Gastroesophageal sphincter (tissue), 4 donors: ENCODE results near the gene AMOTL1. TPM values are rescaled to one million over a fixed set of nuclear protein-coding genes. Genes with fewer than 3 reads are reported as not detected.

Experiments
- ATAC-seq: fragments of 150-250 bp; one replicate; pipeline ENCODE4 v1.9.1; 2016; ENCODE audit warnings: mild to moderate bottlenecking, moderate library complexity
- H3K27ac ChIP-seq, 4 donors: fragments of 200-600 bp; sonication (generic) in 3 of 4; 1 replicate in 3 of 4; 2 replicates in 1 of 4; pipeline ENCODE4 v1.5.1; 2016 to 2019
- H3K27me3 ChIP-seq: fragments of 200-600 bp; sonication (generic); one replicate; pipeline ENCODE4 v1.5.1; 2019
- H3K36me3 ChIP-seq, 2 donors: fragments of 200-600 bp; sonication (generic); one replicate each; pipeline ENCODE4 v1.5.1; 2019; ENCODE audit warnings: control low read depth in 1 of 2
- H3K4me1 ChIP-seq, 3 donors: fragments of 200-600 bp; sonication (generic); 1 replicate in 2 of 3; 2 replicates in 1 of 3; pipeline ENCODE4 v1.5.1; 2016 to 2019; ENCODE audit warnings: control low read depth in 2 of 3
- H3K4me3 ChIP-seq, 2 donors: fragments of 200-600 bp; sonication (generic); one replicate each; pipeline ENCODE4 v1.5.1; 2019; ENCODE audit warnings: mild to moderate bottlenecking in 1 of 2, moderate library complexity in 1 of 2
- H3K9me3 ChIP-seq, 3 donors: fragments of 200-600 bp; sonication (generic); one replicate each; pipeline ENCODE4 v1.5.1; 2017 to 2019; ENCODE audit warnings: control low read depth in 2 of 3
- EP300 ChIP-seq: sonication (generic); formaldehyde crosslinking; IDR thresholded peaks from one replicate; pipeline ENCODE4 v1.6.1; 2017; ENCODE audit warnings: antibody characterized with exemption, mild to moderate bottlenecking
- POLR2A ChIP-seq, 2 donors: fragments of 450-650 bp; IDR thresholded peaks; one replicate each; pipeline ENCODE4 v1.6.1; 2017; ENCODE audit warnings: antibody characterized with exemption in 2 of 2, mild to moderate bottlenecking in 2 of 2, moderate library complexity in 1 of 2
- POLR2AphosphoS5 ChIP-seq: sonication (generic); formaldehyde crosslinking; IDR thresholded peaks from one replicate; pipeline ENCODE4 v1.6.1; 2017; ENCODE audit warnings: antibody characterized with exemption
- WGBS, 2 donors: methylation state at CpG; one replicate each; pipeline ENCODE4 v1.1.5; 2018; ENCODE audit warnings: low coverage in 1 of 2; 5-methylcytosine and 5-hydroxymethylcytosine counted together
- total RNA-seq, 4 donors: library from RNA; depleted of rRNA; stranded (reverse); fragments of >200 nt; gene quantifications; one replicate each; pipeline ENCODE4 v1.1.0, GENCODE V29; 2016
- TF ChIP-seq, protein P1 (sequence below), 4 experiments: fragments of 200-600 bp in 2 of 4; fragments of 450-650 bp in 2 of 4; sonication (generic) in 1 of 4; IDR thresholded peaks; one replicate each; pipeline ENCODE4 v1.5.1; 2017 to 2019; ENCODE audit warnings: antibody characterized with exemption in 4 of 4, mild to moderate bottlenecking in 2 of 4, moderate library complexity in 2 of 4

Gene AMOTL1
- total RNA-seq, 4 donors from 2014 or later: 136 to 215 (median 176) TPM

DNA sequence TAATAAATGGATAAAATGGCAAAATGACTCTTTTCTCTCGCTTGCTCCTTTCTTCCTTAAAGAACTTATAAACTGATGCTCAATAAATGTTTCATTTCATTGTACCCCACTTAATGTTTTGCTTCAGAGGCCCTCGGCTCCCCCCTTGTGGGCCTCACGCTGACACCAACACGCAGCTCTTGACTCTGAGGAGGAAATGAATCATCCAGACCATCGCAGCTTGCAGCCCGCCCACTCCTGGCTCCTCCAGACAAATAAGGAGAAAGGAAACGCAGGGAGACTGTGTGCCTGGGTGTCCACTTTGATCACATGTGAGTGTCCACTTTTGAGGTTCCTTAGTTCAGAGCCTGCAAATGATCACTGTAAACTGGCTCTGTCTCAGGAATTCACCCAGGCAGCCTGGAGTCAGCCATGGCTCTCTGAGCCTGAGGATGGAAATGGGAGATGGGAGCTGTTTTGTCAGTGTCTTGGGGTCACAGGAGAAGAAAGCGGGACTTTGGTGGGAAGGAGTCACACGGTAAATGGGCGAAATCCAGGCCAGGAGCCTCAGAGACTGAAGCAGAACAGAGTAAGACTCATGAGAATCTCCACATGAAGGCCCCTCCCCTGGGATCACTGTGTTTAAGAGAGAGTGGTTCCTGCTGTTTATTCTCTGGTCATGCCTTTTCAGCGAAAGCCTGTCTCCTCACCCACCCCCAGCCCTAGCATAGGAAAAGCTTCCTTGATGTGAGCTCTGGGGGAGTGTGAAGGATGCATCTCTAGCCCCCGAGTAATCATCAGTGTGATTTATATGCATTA is 108.7 kb downstream of the AMOTL1 start:
- no peaks in the 10 kb centered on the region for H3K9me3 ChIP-seq
- no peaks in the 10 kb centered on the region for H3K27me3 ChIP-seq
- peak; percentile 94 for ATAC-seq
- WGBS, 2 donors: 13 to 16% methylated on average over 4 to 10 of the region's 12 CpGs
- TF ChIP-seq, protein P1, sequence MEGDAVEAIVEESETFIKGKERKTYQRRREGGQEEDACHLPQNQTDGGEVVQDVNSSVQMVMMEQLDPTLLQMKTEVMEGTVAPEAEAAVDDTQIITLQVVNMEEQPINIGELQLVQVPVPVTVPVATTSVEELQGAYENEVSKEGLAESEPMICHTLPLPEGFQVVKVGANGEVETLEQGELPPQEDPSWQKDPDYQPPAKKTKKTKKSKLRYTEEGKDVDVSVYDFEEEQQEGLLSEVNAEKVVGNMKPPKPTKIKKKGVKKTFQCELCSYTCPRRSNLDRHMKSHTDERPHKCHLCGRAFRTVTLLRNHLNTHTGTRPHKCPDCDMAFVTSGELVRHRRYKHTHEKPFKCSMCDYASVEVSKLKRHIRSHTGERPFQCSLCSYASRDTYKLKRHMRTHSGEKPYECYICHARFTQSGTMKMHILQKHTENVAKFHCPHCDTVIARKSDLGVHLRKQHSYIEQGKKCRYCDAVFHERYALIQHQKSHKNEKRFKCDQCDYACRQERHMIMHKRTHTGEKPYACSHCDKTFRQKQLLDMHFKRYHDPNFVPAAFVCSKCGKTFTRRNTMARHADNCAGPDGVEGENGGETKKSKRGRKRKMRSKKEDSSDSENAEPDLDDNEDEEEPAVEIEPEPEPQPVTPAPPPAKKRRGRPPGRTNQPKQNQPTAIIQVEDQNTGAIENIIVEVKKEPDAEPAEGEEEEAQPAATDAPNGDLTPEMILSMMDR (IDR thresholded peaks at IDR 0.05): peak in 3 of 4 experiments; percentile 26 to 49 (median 47)
- TF ChIP-seq EP300: no peak
- TF ChIP-seq POLR2AphosphoS5: peak; percentile 46
- no peak for TF ChIP-seq POLR2A (IDR thresholded peaks at IDR 0.05)
- no peak overlapping the region for H3K4me3 ChIP-seq
- H3K4me1 ChIP-seq: peaks cover 8 to 81% (median 12%) of the 10 kb centered on the region in 3 donors
- H3K27ac ChIP-seq: peak overlapping the region; percentile 70 to 84 (median 78)
- H3K36me3 ChIP-seq: peaks cover 0 to 79% of the 10 kb centered on the region in 2 donors

DNA sequence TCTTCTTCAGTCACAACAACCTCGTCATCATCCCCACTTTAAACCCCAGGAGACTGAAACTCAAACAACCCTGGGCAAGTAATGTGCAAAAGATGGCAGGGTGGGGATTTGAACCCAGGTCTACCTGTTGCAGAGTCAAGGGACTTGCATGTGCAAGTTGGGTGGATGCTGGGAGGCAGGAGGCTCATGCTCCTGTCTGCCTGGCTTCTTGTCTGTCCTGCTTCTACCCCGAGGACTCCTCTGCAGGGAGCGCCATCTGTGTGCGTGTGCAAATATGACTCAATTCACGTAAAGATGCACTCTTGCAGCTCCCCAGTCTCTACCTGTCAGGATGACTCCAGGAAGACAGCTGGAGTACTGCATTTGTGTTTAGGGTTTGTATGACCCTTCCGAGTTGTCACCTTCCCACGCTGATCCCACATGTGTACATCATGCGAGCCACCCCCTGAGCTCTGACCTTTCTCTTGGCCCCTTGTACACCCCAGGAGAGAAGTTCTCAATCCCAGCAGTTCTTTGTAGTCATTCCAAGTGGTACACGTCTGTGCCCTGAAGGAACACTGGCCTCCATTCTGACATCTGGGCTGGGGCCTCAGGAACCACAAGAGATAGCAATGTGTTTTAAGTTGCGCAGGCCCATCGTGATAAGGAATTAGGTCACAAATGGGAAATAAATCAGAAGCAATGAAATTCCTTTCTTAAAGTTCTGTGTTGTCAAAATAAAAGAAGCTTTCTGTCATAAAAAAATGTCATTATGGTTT is 109.5 kb downstream of the AMOTL1 start:
- Histone ChIP-seq H3K27me3 (no peaks in the 10 kb centered on the region), H3K9me3 (no peaks in the 10 kb centered on the region), H3K27ac (peak overlapping the region in 3 of 4 donors; percentile 70 to 84 (median 77)), H3K4me1 (peaks cover 8 to 85% (median 12%) of the 10 kb centered on the region in 3 donors), H3K36me3 (peaks cover 0 to 78% of the 10 kb centered on the region in 2 donors), H3K4me3 (no peak overlapping the region)
- no peak for ATAC-seq
- WGBS, 2 donors: 80 to 83% methylated on average over 4 to 10 of the region's 11 CpGs
- TF ChIP-seq EP300 (no peak), POLR2AphosphoS5 (no peak), POLR2A (IDR thresholded peaks at IDR 0.05) (no peak)
- TF ChIP-seq, protein P1 (IDR thresholded peaks at IDR 0.05): no peak

DNA sequence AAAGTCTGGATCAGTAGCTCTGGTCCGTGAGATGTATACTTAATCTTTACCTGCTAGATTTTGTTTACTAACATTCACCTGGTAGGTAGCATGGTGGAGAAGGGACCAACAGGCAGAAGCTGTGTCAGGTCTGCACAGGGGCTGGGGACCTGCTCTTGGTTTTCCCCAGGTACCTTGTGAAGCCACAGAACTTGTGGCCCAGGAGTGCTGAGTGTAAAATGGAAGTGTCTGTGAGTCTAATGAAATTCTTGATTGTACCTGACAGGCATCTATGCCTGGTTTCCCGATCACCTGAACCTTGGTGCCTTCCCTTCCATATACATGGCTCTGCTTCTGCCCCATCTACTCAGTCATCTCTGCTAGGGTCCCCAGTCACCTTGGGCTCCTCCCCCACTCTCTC is 110.8 kb downstream of the AMOTL1 start:
- no peaks in the 10 kb centered on the region for H3K27me3 ChIP-seq
- H3K4me3 ChIP-seq: no peak overlapping the region
- no peaks in the 10 kb centered on the region for H3K9me3 ChIP-seq
- ATAC-seq: no peak
- H3K4me1 ChIP-seq: peaks cover 8 to 72% (median 10%) of the 10 kb centered on the region in 3 donors
- peaks cover 0 to 73% of the 10 kb centered on the region in 2 donors for H3K36me3 ChIP-seq
- 94 to 96% methylated on average over 2 of the region's 2 CpGs for WGBS, 2 donors
- TF ChIP-seq POLR2AphosphoS5 (no peak), EP300 (no peak), POLR2A (IDR thresholded peaks at IDR 0.05) (no peak)
- TF ChIP-seq, protein P1 (IDR thresholded peaks at IDR 0.05): no peak
- no peak overlapping the region for H3K27ac ChIP-seq

DNA sequence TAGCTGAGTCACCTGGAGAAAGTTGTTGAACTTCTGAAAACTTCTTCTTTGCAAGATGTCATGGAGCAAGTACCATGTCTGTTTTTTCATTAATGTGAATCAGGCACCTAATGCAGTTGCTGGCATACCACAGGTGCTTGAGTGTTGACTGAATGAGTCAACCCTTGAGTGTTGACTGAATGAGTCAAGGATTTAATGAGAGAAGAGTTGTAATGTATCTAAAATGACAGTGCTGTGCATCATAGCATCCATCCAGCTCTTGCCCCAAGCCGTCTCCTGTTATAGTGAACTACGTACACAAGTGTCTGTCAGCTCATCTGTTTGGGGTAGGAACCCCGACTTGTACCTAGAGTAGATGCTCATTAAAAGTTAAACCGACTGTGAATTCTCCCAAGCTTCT is 112.1 kb downstream of the AMOTL1 start:
- H3K27me3 ChIP-seq: no peaks in the 10 kb centered on the region
- no peak overlapping the region for H3K27ac ChIP-seq
- no peak overlapping the region for H3K4me3 ChIP-seq
- H3K36me3 ChIP-seq: peaks cover 0 to 77% of the 10 kb centered on the region in 2 donors
- TF ChIP-seq, protein P1 (IDR thresholded peaks at IDR 0.05): no peak
- TF ChIP-seq EP300 (no peak), POLR2A (IDR thresholded peaks at IDR 0.05) (no peak), POLR2AphosphoS5 (no peak)
- WGBS, 2 donors: 98 to 100% methylated on average over 4 of the region's 4 CpGs
- ATAC-seq: no peak
- peaks cover 8 to 63% (median 8%) of the 10 kb centered on the region in 3 donors for H3K4me1 ChIP-seq
- no peaks in the 10 kb centered on the region for H3K9me3 ChIP-seq
